GM21515 (cell line): ENCODE results near the gene STH.

Experiments used
- ATAC-seq: cut with Tn5 transposase; IDR thresholded peaks from one replicate; pipeline ENCODE4 v1.9.1; 2021; ENCODE audit not compliant: unreplicated experiment

The STH gene

DNA sequence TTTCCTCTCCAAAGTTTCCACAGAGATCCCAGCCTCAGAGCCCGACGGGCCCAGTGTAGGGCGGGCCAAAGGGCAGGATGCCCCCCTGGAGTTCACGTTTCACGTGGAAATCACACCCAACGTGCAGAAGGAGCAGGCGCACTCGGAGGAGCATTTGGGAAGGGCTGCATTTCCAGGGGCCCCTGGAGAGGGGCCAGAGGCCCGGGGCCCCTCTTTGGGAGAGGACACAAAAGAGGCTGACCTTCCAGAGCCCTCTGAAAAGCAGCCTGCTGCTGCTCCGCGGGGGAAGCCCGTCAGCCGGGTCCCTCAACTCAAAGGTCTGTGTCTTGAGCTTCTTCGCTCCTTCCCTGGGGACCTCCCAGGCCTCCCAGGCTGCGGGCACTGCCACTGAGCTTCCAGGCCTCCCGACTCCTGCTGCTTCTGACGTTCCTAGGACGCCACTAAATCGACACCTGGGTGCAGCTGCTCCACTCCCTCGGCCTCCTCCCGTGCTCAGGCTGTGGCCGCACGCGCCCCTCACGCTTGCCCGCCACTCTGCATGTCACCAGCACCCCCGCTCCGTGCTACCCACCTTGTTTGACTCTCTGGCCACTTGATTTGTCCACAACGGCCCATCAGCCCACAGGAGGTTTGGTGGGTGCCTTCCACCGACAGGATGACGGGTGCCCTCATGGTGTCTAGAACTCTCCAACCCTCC lies 15.3 kb upstream of the STH start:
- ATAC-seq: no peak

DNA sequence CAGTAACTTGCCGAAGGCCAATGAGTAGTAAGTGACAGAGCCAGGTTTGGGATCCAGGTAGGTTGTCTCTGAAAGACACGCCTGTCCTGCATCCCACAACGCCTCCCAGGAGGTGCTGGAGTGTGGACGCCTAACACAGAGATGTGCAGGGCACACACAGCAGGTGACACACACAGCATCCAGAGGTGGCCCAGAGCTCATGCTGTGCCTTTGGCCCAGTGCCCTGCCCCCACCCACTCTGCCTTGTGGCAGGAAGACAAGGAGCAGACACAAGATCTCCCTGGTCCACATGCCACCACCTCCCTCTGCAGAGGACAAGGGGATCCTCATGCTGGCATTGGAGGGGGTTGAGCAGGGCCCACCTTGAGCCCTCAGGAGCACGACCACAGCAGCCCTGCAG lies 14.7 kb upstream of the STH start:
- no peak for ATAC-seq

GRCh38 chr17:45985447-45985846 lies 13.6 kb upstream of the STH start:
- ATAC-seq: no peak

- ATAC-seq: no peak
Observed at GRCh38 chr17:45986056-45986455, 13.0 kb upstream of the STH start.

GRCh38 chr17:45987706-45988105 lies 11.3 kb upstream of the STH start:
- ATAC-seq: no peak

- no peak for ATAC-seq
Observed at GRCh38 chr17:45989759-45990158, 9.3 kb upstream of the STH start.

GRCh38 chr17:45990886-45991285 lies 8.2 kb upstream of the STH start:
- no peak for ATAC-seq

- no peak for ATAC-seq
Observed at GRCh38 chr17:45991341-45991740, 7.7 kb upstream of the STH start.

- ATAC-seq: no peak
Observed at GRCh38 chr17:45992175-45992574, 6.9 kb upstream of the STH start.

DNA sequence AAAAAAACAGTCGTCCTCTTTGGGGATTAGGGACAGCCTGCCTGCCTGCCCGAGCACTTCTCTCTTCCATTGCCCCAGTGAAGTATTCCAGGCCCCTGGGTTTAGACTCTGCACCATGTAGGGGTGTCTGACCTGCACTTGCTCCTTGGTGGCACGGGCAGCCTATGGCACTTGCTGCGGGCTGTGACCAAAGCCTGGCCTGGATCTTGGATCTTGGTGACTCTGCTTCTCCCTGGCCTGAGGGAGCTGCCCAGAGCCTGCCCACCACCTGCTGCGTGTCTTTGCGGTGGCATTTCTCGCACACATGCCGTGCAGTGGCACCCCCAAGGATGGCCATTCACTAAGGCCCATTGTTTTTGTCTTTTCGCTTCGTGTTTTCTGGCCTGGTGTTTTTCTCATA lies 6.1 kb upstream of the STH start:
- ATAC-seq: no peak

DNA sequence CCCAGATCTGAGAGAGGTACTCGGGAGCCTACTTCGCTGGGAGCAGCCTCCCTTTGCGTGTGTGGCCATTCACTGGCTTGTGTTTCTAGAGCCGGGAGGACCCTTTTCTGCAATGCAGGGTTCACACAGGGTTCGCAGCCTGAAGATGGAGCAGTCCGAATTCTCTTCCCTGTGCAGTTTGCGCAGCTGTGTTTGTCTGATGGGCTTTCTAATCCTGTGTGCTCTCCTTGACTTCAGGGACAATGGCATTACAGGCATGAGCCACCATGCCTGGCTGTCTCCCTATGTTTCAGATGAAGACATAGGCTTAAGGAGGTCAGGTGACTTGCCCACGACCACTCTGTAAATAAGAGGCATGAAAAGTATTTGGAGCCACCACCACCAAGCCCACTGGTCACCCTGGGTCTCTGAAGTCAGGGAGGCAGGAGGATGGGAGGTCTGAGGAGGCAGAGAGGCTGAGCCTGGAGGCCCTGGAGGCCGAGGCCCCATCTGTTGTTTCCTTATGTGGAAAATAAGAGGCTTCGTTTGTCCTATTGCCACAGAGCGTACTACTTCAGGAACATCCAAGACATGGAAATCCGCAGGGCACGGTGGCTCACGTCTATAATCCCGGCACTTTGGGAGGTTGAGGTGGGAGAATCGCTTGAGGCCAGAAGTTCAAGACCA lies 5.0 kb upstream of the STH start:
- ATAC-seq: no peak

GRCh38 chr17:45994987-45995386 lies 4.1 kb upstream of the STH start:
- no peak for ATAC-seq

DNA sequence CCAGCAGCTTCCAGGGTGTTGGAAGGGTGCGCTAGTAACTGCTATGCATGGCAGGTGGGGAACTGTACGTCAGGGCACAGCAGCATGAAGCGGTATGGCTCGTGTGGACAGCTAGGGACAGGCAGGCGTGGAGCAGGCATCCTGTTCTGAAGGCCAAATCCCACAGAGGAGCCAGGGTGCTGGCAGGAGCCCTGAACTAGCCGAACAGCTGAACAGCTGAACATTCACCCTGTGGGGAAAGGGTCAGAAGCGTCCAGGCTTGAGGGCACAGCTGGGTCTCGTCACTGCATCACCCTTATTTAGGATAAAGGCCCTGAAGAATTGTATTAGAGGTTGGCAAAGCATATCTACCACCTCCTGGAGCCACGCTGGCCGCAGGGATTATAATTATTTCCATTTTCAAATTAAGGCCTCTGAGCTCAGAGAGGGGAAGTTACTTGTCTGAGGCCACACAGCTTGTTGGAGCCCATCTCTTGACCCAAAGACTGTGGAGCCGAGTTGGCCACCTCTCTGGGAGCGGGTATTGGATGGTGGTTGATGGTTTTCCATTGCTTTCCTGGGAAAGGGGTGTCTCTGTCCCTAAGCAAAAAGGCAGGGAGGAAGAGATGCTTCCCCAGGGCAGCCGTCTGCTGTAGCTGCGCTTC lies 3.3 kb upstream of the STH start:
- no peak for ATAC-seq

DNA sequence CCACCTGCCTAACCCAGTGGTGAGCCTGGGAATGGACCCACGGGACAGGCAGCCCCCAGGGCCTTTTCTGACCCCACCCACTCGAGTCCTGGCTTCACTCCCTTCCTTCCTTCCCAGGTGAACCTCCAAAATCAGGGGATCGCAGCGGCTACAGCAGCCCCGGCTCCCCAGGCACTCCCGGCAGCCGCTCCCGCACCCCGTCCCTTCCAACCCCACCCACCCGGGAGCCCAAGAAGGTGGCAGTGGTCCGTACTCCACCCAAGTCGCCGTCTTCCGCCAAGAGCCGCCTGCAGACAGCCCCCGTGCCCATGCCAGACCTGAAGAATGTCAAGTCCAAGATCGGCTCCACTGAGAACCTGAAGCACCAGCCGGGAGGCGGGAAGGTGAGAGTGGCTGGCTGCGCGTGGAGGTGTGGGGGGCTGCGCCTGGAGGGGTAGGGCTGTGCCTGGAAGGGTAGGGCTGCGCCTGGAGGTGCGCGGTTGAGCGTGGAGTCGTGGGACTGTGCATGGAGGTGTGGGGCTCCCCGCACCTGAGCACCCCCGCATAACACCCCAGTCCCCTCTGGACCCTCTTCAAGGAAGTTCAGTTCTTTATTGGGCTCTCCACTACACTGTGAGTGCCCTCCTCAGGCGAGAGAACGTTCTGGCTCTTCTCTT lies 2.6 kb upstream of the STH start:
- ATAC-seq: no peak

GRCh38 chr17:45997166-45997565 lies 1.9 kb upstream of the STH start:
- ATAC-seq: no peak

GRCh38 chr17:45997624-45998023 lies 1.4 kb upstream of the STH start:
- ATAC-seq: no peak

DNA sequence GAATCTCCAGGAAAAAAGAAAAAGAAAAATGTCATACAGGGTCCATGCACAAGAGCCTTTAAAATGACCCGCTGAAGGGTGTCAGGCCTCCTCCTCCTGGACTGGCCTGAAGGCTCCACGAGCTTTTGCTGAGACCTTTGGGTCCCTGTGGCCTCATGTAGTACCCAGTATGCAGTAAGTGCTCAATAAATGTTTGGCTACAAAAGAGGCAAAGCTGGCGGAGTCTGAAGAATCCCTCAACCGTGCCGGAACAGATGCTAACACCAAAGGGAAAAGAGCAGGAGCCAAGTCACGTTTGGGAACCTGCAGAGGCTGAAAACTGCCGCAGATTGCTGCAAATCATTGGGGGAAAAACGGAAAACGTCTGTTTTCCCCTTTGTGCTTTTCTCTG lies 845 bp downstream of the STH start:
- ATAC-seq: no peak

DNA sequence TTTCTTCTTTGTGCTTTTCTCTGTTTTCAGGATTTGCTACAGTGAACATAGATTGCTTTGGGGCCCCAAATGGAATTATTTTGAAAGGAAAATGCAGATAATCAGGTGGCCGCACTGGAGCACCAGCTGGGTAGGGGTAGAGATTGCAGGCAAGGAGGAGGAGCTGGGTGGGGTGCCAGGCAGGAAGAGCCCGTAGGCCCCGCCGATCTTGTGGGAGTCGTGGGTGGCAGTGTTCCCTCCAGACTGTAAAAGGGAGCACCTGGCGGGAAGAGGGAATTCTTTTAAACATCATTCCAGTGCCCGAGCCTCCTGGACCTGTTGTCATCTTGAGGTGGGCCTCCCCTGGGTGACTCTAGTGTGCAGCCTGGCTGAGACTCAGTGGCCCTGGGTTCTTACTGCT lies 1.2 kb downstream of the STH start:
- ATAC-seq: no peak

DNA sequence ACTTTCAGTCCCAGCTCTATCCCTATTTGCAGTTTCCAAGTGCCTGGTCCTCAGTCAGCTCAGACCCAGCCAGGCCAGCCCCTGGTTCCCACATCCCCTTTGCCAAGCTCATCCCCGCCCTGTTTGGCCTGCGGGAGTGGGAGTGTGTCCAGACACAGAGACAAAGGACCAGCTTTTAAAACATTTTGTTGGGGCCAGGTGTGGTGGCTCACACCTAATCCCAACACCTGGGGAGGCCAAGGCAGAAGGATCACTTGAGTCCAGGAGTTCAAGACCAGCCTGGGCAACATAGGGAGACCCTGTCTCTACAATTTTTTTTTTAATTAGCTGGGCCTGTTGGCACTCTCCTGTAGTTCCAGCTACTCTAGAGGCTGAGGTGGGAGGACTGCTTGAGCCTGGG lies 1.7 kb downstream of the STH start:
- ATAC-seq: no peak

DNA sequence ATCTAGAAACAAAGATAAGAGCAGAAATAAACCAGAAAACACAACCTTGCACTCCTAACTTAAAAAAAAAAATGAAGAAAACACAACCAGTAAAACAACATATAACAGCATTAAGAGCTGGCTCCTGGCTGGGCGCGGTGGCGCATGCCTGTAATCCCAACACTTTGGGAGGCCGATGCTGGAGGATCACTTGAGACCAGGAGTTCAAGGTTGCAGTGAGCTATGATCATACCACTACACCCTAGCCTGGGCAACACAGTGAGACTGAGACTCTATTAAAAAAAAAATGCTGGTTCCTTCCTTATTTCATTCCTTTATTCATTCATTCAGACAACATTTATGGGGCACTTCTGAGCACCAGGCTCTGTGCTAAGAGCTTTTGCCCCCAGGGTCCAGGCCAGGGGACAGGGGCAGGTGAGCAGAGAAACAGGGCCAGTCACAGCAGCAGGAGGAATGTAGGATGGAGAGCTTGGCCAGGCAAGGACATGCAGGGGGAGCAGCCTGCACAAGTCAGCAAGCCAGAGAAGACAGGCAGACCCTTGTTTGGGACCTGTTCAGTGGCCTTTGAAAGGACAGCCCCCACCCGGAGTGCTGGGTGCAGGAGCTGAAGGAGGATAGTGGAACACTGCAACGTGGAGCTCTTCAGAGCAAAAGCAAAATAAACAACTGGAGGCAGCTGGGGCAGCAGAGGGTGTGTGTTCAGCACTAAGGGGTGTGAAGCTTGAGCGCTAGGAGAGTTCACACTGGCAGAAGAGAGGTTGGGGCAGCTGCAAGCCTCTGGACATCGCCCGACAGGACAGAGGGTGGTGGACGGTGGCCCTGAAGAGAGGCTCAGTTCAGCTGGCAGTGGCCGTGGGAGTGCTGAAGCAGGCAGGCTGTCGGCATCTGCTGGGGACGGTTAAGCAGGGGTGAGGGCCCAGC lies 2.6 kb downstream of the STH start:
- ATAC-seq: no peak
